ENCODE measurements around the gene KDM1A.
A peak's percentile ranks its signal among the peaks of the same experiment; 100 is the strongest.

The KDM1A gene

DNA sequence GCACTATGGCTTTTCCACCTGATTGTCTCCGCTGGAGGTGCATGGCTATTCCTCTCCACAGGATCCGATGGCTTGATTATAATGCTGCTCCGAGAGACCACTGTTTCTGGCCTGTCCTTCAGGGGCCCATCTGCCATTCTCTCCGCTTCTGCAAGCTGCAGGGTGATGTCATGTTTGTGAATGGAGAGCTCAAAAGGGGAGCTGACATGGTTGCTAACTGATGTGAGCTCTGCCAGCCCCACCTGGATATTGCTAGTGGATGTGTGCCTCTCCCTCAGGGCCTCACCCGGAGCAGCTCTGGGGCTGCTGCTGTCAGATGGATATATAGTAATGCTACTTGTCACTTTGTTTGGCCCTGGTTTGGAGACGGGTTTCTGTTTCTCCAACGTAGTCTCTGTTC is 72.3 kb downstream of the KDM1A start:
- H3K4me3 ChIP-seq (replicated peaks; ENCODE audit: low read depth, low read length) = no peak overlapping the region
- H3K36me3 ChIP-seq (ENCODE audit: control insufficient read depth, insufficient read depth, low read length) = peaks cover 19% of the 10 kb centered on the region
- DNase-seq (ENCODE audit: extremely low read depth, insufficient read length) = no peak
- TF ChIP-seq, protein P1, sequence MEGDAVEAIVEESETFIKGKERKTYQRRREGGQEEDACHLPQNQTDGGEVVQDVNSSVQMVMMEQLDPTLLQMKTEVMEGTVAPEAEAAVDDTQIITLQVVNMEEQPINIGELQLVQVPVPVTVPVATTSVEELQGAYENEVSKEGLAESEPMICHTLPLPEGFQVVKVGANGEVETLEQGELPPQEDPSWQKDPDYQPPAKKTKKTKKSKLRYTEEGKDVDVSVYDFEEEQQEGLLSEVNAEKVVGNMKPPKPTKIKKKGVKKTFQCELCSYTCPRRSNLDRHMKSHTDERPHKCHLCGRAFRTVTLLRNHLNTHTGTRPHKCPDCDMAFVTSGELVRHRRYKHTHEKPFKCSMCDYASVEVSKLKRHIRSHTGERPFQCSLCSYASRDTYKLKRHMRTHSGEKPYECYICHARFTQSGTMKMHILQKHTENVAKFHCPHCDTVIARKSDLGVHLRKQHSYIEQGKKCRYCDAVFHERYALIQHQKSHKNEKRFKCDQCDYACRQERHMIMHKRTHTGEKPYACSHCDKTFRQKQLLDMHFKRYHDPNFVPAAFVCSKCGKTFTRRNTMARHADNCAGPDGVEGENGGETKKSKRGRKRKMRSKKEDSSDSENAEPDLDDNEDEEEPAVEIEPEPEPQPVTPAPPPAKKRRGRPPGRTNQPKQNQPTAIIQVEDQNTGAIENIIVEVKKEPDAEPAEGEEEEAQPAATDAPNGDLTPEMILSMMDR (IDR thresholded peaks at IDR 0.05; ENCODE audit: insufficient read depth, low read length, poor library complexity, severe bottlenecking) = no peak
- no peaks in the 10 kb centered on the region for H3K27me3 ChIP-seq (replicated peaks; ENCODE audit: control insufficient read depth, insufficient read depth, low read length)

DNA sequence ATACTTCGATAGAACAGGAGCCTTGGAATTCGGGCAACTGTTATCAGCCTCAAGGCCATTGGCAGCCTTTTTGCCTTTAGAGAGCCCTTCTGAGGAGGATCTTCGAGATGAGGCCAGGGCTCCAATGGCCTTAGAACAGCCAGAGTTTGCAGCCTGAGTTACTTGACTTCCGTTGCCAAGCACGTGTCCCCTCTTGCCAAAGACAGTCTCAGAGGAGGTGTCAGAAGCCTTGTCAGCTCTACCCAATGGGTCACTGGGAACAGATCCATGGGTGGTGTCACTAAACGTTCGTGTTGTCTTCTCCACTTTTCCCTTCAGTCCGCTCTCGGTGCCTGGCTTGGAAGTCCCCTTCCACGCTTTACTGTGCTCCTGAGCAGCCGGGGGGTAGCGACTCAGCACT is 73.2 kb downstream of the KDM1A start:
- H3K27me3 ChIP-seq (replicated peaks; ENCODE audit: control insufficient read depth, insufficient read depth, low read length) = no peaks in the 10 kb centered on the region
- no peak overlapping the region for H3K4me3 ChIP-seq (replicated peaks; ENCODE audit: low read depth, low read length)
- no peak for DNase-seq (ENCODE audit: extremely low read depth, insufficient read length)
- TF ChIP-seq, protein P1 (IDR thresholded peaks at IDR 0.05; ENCODE audit: insufficient read depth, low read length, poor library complexity, severe bottlenecking) = no peak
- H3K36me3 ChIP-seq (ENCODE audit: control insufficient read depth, insufficient read depth, low read length) = peaks cover 19% of the 10 kb centered on the region

DNA sequence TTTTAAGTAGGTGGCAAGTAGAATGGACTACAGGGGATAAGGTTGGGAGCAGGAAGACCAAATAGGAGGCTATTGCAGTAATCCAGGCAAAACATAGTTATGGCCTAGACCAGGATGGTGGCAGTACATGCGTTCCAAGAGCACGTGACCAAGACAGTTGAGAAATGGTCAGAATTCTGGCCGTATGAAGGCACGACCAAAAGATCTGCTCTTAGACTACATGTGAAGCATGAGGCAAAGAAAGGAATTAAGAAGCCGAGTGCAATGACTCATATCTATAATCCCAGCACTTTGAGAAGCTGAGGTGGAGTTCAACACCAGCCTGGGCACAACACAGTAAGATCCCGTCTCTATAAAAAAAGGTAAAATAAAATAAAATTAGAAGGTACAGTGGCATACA is 78.0 kb downstream of the KDM1A start:
- Histone ChIP-seq H3K36me3 (ENCODE audit: control insufficient read depth, insufficient read depth, low read length) (peaks cover 7% of the 10 kb centered on the region), H3K4me3 (replicated peaks; ENCODE audit: low read depth, low read length) (no peak overlapping the region), H3K27me3 (replicated peaks; ENCODE audit: control insufficient read depth, insufficient read depth, low read length) (no peaks in the 10 kb centered on the region)
- TF ChIP-seq, protein P1 (IDR thresholded peaks at IDR 0.05; ENCODE audit: insufficient read depth, low read length, poor library complexity, severe bottlenecking) = no peak
- no peak for DNase-seq (ENCODE audit: extremely low read depth, insufficient read length)

DNA sequence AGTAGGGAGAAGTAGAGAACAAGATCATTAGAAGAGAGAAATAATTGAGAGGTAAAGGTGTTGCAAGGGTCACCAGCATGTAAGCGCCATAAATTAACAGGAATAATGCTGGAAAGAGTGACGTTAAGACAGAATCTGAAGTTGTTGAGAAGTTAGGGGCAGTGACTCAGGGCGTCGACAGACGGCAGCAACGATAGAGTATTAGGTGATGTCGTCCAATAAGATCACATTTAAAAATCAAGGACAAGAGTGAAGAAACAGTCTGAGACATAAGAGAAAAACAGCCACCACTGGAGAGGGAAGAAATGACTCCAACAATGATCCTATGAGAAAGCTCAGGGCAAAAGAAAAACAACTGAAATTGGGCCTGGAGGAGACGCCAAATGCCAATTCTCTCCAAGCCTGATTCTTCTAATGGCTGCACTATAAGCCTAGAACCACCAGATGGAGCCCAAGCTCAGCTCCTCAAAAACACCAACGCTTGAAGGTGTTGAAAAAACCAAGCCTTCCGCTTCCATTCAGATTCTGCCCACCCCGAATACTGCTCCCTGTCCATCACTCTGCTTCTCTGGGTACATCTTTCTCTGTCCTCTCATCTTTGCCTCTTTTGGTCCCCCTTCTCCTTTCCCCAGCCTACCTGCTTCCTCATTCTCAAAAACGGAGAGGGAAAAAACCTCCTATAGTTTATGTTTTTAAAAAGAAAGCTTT is 79.3 kb downstream of the KDM1A start:
- DNase-seq (ENCODE audit: extremely low read depth, insufficient read length) = no peak
- TF ChIP-seq, protein P1 (IDR thresholded peaks at IDR 0.05; ENCODE audit: insufficient read depth, low read length, poor library complexity, severe bottlenecking) = peak; percentile 90
- Histone ChIP-seq H3K27me3 (replicated peaks; ENCODE audit: control insufficient read depth, insufficient read depth, low read length) (no peaks in the 10 kb centered on the region), H3K4me3 (replicated peaks; ENCODE audit: low read depth, low read length) (no peak overlapping the region), H3K36me3 (ENCODE audit: control insufficient read depth, insufficient read depth, low read length) (peaks cover under 1% of the 10 kb centered on the region; the same call in 1 of the 2 replicates)

DNA sequence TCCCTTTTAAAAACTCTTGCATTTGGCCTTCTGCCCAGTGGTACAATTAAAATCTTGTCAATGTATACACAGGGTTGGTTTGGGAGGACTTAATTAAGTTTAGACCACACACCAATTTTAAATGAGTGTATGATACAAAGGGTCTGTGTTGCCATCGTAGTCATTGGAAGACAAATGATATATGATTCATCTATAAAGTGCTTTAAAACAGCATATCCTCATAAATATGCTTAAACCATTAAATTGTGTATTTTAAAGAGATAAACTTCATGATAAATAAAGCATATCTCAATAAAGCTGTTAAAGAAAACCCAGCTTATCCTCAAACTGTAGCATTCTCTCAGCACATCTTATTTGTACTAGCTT is 79.9 kb downstream of the KDM1A start:
- DNase-seq (ENCODE audit: extremely low read depth, insufficient read length) = no peak
- no peaks in the 10 kb centered on the region for H3K27me3 ChIP-seq (replicated peaks; ENCODE audit: control insufficient read depth, insufficient read depth, low read length)
- no peaks in the 10 kb centered on the region for H3K36me3 ChIP-seq (ENCODE audit: control insufficient read depth, insufficient read depth, low read length)
- TF ChIP-seq, protein P1 (IDR thresholded peaks at IDR 0.05; ENCODE audit: insufficient read depth, low read length, poor library complexity, severe bottlenecking) = no peak
- no peak overlapping the region for H3K4me3 ChIP-seq (replicated peaks; ENCODE audit: low read depth, low read length)

All from GM06990 (cell line).